Stromal cell of bone marrow (primary cell): Measurements from ENCODE around the gene STX8.
A peak's percentile ranks its signal among the peaks of the same experiment; 100 is the strongest.
"Not testable (repeated sequence)": the region's sequence is repeated elsewhere in the genome, so short reads cannot be mapped to it uniquely, and the experiment has no call there.

Source experiments
- DNase-seq: peaks from one replicate; pipeline ENCODE4 v3.0.0-alpha.2; 2012; ENCODE audit warnings: low read depth

Gene STX8

GRCh38 chr17:9575381-9576101, at the start of gene STX8:
Gene STX8, minus strand, starts transcription at chr17:9575820. Its CDS starts 12 bp downstream, at chr17:9575808.
- DNase-seq: peak; percentile 67

GRCh38 chr17:9622961-9623360, 47.3 kb upstream of the STX8 start:
- DNase-seq: no peak

- no peak for DNase-seq
Measured at GRCh38 chr17:9615486-9615885, 39.9 kb upstream of the STX8 start.

DNA sequence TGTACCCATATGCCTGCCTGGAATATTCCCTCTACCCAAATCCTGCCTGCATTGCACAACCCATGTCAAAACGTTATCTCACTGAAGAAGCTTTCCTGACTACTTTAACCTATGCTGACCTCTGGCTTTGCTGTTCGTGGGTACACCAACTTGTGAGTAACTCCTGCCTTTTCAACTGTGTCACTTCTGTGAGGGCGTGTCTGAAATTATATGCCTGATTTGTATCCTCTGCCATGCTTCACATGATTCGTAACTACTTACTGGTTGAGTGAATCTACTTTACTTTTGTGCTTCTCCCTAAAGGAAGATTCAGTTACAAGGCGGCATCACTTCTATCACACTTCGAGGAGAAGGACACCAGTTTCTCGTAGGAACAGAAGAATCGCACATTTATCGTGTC, 36.4 kb upstream of the STX8 start:
- DNase-seq: no peak

- no peak for DNase-seq
Measured at GRCh38 chr17:9611557-9611956, 35.9 kb upstream of the STX8 start.

DNA sequence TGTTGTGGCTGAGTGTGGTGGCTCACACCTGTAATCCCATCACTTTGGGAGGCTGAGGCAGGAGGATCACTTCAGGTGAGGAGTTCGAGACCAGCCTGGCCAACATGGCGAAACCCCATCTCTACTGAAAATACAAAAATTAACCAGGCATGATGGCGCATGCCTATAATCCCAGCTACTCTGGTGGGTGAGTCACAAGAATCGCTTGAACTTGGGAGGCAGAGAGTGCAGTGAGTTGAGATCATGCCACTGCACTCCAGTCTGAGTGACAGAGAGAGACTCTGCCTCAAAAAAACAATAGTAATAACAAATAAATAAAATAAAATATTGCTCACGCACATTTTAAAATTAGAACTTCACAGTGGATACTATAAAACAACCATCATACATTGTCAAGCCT, 31.4 kb upstream of the STX8 start:
- not testable (repeated sequence) for DNase-seq

GRCh38 chr17:9606453-9606852, 30.8 kb upstream of the STX8 start:
- DNase-seq: no peak

DNA sequence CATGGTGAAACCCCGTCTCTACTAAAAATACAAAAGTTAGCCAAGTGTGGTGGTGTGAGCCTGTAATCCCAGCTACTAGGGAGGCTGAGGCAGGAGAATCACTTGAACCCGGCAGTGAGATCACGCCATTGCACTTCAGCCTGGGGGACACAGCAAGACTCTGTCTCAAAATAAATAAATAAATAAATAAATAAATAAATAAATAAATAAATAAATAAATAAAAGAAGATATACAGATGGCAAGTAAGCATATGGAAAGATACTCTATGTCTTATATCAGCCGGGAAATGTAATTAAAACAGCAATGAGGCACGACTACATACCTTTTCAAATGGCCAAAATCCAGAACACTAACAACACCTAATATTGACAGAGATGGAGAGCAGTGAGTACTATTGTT, 29.0 kb upstream of the STX8 start:
- DNase-seq: not testable (repeated sequence)

DNA sequence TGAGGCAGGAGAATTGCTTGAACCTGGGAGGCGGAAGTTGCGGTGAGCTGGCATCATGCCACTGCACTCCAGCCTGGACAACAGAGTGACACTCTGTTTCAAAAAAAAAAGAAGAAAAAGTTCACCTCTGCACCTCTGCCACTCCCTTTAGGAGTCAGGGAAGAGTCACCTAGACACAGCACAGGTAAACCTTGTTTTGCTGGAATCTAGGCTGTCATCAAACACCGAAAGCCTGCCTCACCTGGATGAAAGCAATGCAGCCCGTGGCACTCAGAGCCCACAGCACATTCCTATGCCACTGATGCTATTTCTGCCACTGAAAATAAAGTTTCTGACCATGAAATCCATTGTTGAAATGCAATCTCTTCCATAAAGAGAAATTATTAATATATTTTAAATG, 23.0 kb upstream of the STX8 start:
- no peak for DNase-seq

DNA sequence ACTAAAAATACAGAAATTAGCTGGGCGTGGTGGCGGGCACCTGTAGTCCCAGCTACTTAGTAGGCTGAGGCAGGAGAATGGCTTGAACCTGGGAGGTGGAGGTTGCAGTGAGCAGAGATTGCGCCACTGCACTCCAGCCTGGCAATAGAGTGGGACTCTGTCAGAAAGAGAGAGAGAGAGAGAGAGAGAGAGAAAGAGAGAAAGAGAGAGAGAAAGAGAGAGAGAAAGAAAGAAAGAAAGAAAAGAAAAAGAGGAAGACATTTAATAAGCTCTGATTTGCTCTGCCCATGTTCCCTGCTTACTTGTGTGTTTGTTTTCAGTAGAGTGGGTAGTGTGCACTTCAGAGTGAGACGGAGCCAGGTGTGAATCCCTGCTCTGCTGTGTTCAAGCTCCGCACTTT, 22.0 kb upstream of the STX8 start:
- DNase-seq: not testable (repeated sequence)

DNA sequence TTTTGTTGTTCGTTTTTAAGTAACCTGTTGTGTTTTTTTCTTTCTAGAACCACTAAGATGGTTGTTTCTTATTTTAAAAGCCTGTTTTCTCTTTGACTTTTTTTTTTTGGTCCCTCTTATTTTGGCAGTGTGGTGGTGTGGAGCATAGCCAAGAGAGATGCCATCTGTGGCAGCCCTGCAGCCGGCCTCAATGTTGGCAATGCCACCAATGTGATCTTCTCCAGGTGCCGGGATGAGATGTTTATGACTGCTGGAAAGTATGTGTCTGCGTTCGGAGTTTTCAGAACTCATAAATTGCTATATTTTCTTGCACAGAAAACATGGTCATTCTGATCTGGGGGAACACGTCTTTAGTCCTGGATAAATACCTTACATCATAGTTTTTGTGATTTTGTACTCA, 18.4 kb upstream of the STX8 start:
- no peak for DNase-seq

DNA sequence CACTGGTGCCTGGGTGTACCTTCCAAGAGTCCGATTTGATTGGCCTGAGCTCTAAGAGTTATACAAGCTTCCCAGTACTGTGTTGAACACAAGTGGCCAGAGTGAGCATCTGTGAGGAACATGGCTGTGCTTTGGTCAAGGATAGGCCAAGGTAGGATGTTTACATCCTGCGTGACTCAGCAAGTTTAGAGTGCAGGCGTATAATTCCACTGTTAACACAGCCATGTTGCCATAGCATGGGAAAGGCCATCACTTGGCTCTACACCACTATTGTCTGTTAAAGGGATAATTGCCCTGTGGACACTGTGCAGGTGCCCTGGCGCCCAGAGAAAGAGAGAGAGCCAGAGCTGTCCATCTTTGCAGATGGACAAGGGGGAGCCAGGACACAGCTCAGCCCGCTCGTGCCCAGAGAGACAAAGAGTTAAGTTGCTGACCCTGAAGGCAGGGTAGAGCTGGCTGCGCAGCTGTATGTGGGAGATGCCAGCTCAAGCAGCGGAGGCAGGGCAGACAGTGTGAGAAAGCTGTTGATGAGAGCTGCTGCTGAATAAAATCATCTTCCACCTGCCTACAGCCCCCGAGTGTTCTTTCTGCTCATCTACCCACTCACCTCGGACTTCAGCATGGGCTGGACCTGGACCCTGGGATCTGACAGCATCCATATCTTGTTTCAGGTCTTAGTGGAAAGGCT, 12.5 kb upstream of the STX8 start:
- DNase-seq: no peak

GRCh38 chr17:9577373-9577709, 1.7 kb upstream of the STX8 start:
- no peak for DNase-seq

DNA sequence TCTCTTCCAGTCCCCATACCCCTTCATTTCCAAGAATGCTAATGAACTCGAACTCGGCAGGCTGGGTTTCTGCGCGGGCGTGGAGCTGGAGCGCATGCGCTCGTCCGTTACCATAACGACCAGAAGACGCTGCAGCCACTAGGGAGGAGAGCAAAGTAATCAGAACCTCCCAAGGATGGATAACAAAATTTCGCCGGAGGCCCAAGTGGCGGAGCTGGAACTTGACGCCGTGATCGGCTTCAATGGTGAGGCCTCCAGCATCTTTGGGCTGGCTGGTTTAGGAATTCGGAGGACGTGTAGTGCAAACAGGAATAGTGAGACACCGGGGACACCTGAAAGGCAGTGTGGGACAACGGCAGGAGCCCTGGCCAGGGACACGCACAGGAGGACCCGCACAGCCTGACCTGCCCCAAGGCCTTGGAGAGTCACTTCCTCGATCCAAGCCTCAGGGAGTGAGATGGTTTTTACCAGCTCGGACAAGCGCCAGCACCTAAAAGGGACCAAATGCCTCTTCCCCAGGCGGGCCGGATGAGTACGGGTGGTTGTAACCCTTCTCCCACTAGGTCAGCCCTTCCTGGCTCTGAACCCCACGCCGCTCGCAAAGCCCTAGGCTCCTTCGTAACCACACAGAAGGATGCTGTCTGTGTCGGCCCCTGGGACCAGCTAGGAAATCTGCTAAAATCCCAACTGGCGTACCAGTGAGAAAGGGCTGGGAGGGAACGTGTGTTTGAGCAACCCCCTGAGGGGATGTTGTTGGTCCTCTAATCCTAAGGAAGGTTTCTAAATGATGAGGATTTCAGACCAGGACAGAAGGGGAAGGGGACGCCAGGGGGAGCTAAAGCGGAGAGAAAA, 1.1 kb upstream of the STX8 start, which contains the start of gene CFAP52:
TSS of gene CFAP52 (plus strand) at position 122 of the 852 bp plus-strand sequence. CDS start at position 176, 54 bp downstream.
- peak; percentile 59 for DNase-seq

DNA sequence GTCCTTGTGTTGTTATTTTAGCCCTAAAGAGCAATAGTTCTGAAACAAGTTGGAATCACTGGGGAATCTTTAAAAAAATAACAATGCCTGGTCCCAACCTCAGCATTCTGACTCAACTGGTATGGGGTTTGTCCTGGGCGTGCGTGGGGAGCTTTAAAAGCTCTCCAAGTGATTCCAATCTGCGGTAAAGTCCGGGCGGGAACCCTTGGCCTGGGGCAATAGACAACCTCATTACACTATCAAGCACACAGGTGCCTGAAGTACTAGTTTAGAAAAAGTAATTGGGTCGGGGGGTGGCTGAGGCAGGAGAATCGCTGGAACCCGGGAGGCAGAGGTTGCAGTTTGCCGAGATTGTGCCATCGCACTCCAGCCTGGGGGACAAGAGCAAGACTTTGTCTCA, 4.4 kb downstream of the STX8 start:
- DNase-seq: no peak

DNA sequence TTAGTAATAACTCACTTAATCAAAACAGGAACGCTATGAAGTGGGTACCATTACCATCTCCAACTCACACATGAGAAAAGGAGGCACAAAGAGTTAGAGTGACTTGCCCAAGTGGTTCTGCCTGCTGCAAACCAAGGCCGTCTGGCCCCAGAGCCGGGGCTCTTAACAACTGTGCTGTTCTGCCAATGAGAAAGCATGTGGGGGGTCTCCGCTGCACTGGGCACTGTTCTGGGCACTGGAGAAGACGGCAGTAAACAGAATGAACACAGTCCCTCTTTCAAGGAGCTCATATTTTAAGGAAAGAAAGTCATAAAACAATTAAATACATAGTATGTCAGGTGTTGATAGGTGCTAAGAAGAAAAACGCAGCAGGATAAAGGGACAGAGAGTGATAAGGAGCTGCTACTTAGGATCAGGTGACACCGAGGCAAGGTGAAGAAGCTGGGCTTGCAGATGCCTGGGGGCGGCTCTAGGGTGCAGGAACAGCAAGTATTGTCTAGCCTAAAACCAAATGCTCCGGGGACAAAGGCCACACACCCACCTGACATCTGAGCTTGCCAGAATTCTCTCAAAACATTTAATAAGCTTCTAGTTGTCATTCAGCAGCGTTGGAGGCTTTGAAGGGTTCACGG, 6.5 kb downstream of the STX8 start:
- no peak for DNase-seq

DNA sequence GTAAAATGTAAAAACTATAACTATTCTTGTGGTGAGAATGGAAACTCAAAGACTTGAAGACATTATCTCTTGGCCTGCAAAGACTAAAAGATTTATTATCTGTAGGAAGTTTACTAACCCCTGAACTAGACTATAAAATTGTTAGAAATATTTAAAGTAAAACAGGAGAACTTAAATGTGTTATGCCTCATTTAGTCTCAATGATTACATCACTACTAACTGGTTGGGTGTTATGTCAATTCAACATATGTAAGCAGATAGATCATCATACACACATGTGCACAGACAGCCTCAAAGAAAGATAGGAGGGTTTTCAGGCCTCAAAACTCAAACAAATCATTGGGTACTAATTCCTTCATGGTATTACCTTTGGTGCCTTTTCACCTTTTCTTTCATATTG, 7.6 kb downstream of the STX8 start:
- no peak for DNase-seq

DNA sequence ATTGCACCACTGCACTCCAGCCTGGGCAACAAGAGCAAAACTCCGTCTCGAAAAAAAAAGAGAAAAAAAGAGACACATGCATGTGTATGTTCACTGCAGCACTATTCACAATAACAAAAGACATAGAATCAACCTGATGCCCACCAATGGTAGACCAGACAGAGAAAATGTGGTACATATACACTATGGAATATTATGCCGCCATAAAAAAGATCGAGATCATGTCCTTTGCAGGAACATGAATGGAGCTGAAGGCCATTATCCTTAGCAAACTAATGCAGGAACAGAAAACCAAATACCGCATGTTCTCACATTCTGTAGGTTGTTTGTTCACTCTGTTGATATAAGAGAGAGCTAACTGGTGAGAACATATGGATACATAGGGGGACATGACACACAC, 8.9 kb downstream of the STX8 start:
- DNase-seq: not testable (repeated sequence)

- no peak for DNase-seq
Measured at GRCh38 chr17:9566067-9566466, 9.6 kb downstream of the STX8 start.

DNA sequence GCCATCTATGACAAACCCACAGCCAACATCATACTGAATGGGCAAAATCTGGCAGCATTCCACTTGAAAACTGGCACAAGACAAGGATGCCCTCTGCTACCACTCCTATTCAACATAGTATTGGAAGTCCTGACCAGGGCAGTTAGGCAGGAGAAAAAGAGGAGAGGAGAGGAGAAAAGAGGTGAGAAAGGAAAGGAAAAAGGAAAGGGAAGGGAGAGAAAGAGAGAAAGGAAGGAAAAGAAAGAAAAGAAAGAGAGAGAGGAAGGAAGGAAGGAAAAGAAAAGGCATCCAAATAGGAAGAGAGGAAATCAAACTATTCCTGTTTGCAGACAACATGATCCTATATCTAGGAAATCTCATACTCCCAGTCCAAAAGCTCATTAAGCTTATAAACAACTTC, 11.5 kb downstream of the STX8 start:
- no peak for DNase-seq

- DNase-seq: peak; percentile 31
Measured at GRCh38 chr17:9557857-9558256, 17.8 kb downstream of the STX8 start.

DNA sequence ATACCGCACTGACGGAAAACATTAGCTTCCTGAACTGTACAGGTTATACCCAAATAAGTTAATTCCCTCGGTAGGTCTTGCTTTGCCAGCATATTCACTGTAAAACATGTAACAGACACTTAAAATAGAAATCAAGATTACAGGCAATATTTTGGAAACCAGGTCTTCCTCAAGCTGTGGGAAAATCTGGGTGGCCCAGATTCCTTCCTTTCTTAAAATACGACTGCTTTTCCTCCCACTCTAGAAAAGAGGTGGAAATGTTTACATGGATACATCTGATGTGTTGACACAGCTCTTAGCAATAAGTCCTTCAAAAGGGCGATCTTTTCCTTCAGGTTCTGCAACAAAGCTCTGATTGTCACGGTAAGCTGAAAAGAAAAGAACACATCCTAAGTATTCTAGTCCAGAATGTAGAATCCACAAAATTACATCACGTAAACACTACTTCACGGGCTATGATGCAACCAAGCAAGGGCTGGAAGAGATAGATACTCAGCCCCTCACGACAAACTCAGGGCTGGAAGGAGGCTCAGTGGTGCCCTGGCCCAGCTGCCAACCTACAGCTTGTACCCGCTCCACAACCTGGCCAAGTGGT, 18.4 kb downstream of the STX8 start:
- no peak for DNase-seq
